ENCODE results near the gene VIL1. TPM values are rescaled to one million over a fixed set of nuclear protein-coding genes. Genes with fewer than 3 reads are reported as not detected.

The VIL1 gene
- total and polyA plus RNA-seq, 4 donors, result 0.06 to 0.77 (median 0.15) TPM

DNA sequence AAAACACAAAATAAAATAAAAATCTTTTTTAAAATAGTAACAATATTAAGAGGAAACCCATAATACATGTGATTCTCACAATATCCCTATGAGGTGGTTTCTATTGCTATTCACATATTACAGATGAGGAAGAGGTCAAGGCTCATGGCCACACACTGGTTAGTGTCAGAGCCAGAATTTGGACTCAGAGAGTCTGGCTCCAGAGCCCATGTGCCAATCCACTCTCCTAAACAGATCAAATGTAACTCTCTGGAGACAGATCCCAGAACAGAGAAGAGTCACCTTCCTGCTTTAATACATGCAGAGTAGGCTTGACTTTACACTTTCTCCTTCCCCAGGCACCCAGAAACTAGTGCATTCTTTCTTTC is 47.0 kb upstream of the VIL1 start:
- H3K4me3 ChIP-seq, result no peak overlapping the region
- H3K36me3 ChIP-seq (ENCODE audit: control insufficient read depth in 4 of 4, insufficient read depth in 4 of 4, low read length in 4 of 4), result no peaks in the 10 kb centered on the region
- TF ChIP-seq, protein P1, sequence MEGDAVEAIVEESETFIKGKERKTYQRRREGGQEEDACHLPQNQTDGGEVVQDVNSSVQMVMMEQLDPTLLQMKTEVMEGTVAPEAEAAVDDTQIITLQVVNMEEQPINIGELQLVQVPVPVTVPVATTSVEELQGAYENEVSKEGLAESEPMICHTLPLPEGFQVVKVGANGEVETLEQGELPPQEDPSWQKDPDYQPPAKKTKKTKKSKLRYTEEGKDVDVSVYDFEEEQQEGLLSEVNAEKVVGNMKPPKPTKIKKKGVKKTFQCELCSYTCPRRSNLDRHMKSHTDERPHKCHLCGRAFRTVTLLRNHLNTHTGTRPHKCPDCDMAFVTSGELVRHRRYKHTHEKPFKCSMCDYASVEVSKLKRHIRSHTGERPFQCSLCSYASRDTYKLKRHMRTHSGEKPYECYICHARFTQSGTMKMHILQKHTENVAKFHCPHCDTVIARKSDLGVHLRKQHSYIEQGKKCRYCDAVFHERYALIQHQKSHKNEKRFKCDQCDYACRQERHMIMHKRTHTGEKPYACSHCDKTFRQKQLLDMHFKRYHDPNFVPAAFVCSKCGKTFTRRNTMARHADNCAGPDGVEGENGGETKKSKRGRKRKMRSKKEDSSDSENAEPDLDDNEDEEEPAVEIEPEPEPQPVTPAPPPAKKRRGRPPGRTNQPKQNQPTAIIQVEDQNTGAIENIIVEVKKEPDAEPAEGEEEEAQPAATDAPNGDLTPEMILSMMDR (IDR thresholded peaks at IDR 0.05; ENCODE audit: control extremely low read depth, extremely low read depth), result no peak
- DNase-seq, result no peak
- no peak overlapping the region for H3K9ac ChIP-seq (ENCODE audit: insufficient read depth in 1 of 2, low read length in 2 of 2)
- H3K27ac ChIP-seq (ENCODE audit: low read depth in 1 of 2, low read length in 1 of 2), result peak overlapping the region; percentile 4 to 45
- H3K9me3 ChIP-seq (ENCODE audit: control insufficient read depth in 4 of 4, insufficient read depth in 3 of 4, low read length in 3 of 4), result peaks cover 0 to under 1% (median 0%) of the 10 kb centered on the region in 4 donors
- H3K4me1 ChIP-seq (ENCODE audit: control insufficient read depth in 5 of 5, insufficient read depth in 5 of 5, low read length in 5 of 5), result peaks cover 0 to 21% (median 10%) of the 10 kb centered on the region in 5 donors
- no peak for ATAC-seq (ENCODE audit: insufficient read depth, low FRiP score)
- H3K27me3 ChIP-seq (ENCODE audit: control insufficient read depth in 3 of 3, insufficient read depth in 3 of 3, low read length in 2 of 3), result no peaks in the 10 kb centered on the region

DNA sequence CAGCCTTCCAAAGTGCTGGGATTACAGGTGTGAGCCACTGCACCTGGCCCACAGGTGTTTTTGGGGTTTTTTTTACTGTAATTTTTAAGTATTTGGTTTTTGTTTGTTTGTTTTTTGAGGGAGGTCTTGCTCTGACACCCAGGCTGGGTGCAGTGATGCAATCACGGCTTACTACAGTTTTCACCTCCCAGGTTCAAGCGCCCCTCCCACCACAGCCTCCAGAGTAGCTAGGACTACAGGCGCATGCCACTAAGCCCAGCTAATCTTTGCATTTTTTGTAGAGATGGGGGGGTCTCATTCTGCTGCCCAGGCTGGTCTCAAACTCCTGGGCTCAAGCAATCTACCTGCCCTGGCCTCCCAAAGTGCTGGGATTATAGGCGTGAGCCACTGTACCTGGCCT is 44.1 kb upstream of the VIL1 start:
- Histone ChIP-seq H3K27me3 (ENCODE audit: control insufficient read depth in 3 of 3, insufficient read depth in 3 of 3, low read length in 2 of 3) (no peaks in the 10 kb centered on the region), H3K4me3 (no peak overlapping the region), H3K4me1 (ENCODE audit: control insufficient read depth in 5 of 5, insufficient read depth in 5 of 5, low read length in 5 of 5) (peaks cover 0 to 7% (median 4%) of the 10 kb centered on the region in 5 donors), H3K27ac (ENCODE audit: low read depth in 1 of 2, low read length in 1 of 2) (no peak overlapping the region), H3K36me3 (ENCODE audit: control insufficient read depth in 4 of 4, insufficient read depth in 4 of 4, low read length in 4 of 4) (no peaks in the 10 kb centered on the region), H3K9me3 (ENCODE audit: control insufficient read depth in 4 of 4, insufficient read depth in 3 of 4, low read length in 3 of 4) (no peaks in the 10 kb centered on the region), H3K9ac (ENCODE audit: insufficient read depth in 1 of 2, low read length in 2 of 2) (no peak overlapping the region)
- WGBS, 2 donors, result 77 to 84% methylated on average over 4 of the region's 4 CpGs
- ATAC-seq (ENCODE audit: insufficient read depth, low FRiP score) (no peak), DNase-seq (no peak)
- TF ChIP-seq, protein P1 (IDR thresholded peaks at IDR 0.05; ENCODE audit: control extremely low read depth, extremely low read depth), result no peak

DNA sequence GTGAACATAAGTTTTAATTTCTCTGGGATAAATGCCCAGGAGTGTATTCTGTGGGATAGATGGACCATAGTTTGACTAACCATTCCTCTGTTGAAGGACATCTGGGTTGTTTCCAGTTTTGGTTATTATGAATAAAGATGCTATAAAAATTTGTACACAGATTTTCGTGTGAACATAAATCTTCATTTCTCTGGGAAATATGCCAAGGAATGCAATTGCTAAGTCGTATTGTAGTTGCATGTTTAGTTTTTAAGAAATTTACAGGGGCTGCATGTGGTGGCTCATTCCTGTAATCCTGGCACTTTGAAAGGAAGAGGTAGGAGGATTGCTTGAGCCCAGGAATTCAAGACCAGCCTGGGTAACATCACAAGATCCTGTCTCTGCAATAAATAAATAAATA is 43.7 kb upstream of the VIL1 start:
- Histone ChIP-seq H3K4me3 (no peak overlapping the region), H3K4me1 (ENCODE audit: control insufficient read depth in 5 of 5, insufficient read depth in 5 of 5, low read length in 5 of 5) (peaks cover 0 to 7% (median 4%) of the 10 kb centered on the region in 5 donors), H3K27ac (ENCODE audit: low read depth in 1 of 2, low read length in 1 of 2) (no peak overlapping the region), H3K36me3 (ENCODE audit: control insufficient read depth in 4 of 4, insufficient read depth in 4 of 4, low read length in 4 of 4) (no peaks in the 10 kb centered on the region), H3K9me3 (ENCODE audit: control insufficient read depth in 4 of 4, insufficient read depth in 3 of 4, low read length in 3 of 4) (no peaks in the 10 kb centered on the region), H3K9ac (ENCODE audit: insufficient read depth in 1 of 2, low read length in 2 of 2) (no peak overlapping the region), H3K27me3 (ENCODE audit: control insufficient read depth in 3 of 3, insufficient read depth in 3 of 3, low read length in 2 of 3) (no peaks in the 10 kb centered on the region)
- 27 to 37% methylated on average over 2 of the region's 2 CpGs for WGBS, 2 donors
- TF ChIP-seq, protein P1 (IDR thresholded peaks at IDR 0.05; ENCODE audit: control extremely low read depth, extremely low read depth), result no peak
- ATAC-seq (ENCODE audit: insufficient read depth, low FRiP score) (no peak), DNase-seq (peak in 2 of 3 donors; percentile 83 to 89)

DNA sequence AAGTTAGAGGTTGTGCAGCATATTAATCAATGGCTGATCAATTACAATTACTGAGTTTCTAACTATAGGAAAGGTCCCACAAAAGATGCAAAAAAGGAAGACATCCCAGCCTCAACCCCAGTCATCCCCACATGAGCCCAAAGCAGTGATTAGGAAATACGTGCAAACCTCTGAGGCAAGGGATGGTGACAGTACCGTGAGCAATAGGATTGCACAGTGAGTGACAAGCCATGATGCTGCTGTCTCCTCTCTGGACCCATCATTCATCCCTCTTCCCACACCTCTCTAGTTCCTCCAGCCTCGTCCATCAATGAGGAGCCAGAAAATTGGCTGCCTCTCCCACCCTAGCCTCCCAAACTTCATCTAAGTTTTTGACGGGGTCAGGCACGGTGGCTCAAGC is 40.9 kb upstream of the VIL1 start:
- no peak overlapping the region for H3K4me3 ChIP-seq
- 59 to 76% methylated on average over 5 of the region's 5 CpGs for WGBS, 2 donors
- DNase-seq, result no peak

More for the DNA sequence above, 40.9 kb upstream of the VIL1 start:
- no peak overlapping the region for H3K27ac ChIP-seq (ENCODE audit: low read depth in 1 of 2, low read length in 1 of 2)
- H3K9ac ChIP-seq (ENCODE audit: insufficient read depth in 1 of 2, low read length in 2 of 2), result no peak overlapping the region
- no peaks in the 10 kb centered on the region for H3K9me3 ChIP-seq (ENCODE audit: control insufficient read depth in 4 of 4, insufficient read depth in 3 of 4, low read length in 3 of 4)
- H3K27me3 ChIP-seq (ENCODE audit: control insufficient read depth in 3 of 3, insufficient read depth in 3 of 3, low read length in 2 of 3), result no peaks in the 10 kb centered on the region
- peaks cover 0 to 4% (median 0%) of the 10 kb centered on the region in 5 donors for H3K4me1 ChIP-seq (ENCODE audit: control insufficient read depth in 5 of 5, insufficient read depth in 5 of 5, low read length in 5 of 5)
- TF ChIP-seq, protein P1 (IDR thresholded peaks at IDR 0.05; ENCODE audit: control extremely low read depth, extremely low read depth), result no peak
- no peaks in the 10 kb centered on the region for H3K36me3 ChIP-seq (ENCODE audit: control insufficient read depth in 4 of 4, insufficient read depth in 4 of 4, low read length in 4 of 4)
- ATAC-seq (ENCODE audit: insufficient read depth, low FRiP score), result no peak

All from lung (tissue), 12 donors.